Activated CD8-positive, alpha-beta memory T cell treated with anti-CD3 and anti-CD28 coated beads for 4 hours (primary cell): ENCODE results near the gene AGO4.

ENCODE experiments used
- DNase-seq, 2 donors: peaks; one replicate each; pipeline ENCODE4 v3.0.0-alpha.2; 2020; ENCODE audit warnings: low read depth in 2 of 2

The AGO4 gene

DNA sequence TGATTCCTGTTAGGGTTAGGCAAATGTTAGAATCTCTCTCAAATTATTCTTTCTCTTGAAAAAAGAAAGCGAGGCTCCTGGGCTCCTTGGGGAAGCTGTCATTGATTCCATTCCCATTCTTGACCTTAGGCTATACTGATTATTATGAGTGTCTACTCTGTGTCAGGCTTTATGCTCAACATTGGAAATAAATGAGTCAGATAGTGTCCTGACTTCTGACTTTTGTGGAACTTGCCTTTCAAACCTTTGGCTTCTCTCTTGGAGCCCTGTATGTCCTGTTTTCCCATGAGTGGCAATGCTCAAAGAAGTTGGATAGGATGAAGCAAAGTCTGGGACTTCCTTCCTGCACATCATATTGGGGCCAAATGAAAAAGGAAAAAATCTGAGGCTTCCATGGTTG is 86.8 kb downstream of the AGO4 start:
- DNase-seq: no peak

DNA sequence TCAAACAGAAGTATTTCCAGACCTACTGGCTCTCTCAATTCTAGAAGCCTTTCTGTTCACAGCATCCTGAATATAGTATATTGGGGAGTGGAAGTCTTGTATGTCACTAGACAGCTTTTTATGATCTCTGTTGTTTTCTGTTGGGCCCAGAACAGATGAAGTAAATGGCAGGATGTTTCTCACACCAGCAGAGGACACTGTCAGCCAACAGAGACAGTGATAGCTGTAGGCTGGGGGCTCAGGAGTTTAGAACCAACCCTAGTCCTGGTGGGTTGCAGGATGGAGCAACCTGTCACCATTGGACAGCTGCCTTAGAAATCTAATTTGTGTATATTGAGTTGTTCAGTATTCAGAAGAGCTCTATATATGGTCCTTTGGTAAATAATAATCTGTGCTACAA is 92.1 kb downstream of the AGO4 start:
- no peak for DNase-seq

DNA sequence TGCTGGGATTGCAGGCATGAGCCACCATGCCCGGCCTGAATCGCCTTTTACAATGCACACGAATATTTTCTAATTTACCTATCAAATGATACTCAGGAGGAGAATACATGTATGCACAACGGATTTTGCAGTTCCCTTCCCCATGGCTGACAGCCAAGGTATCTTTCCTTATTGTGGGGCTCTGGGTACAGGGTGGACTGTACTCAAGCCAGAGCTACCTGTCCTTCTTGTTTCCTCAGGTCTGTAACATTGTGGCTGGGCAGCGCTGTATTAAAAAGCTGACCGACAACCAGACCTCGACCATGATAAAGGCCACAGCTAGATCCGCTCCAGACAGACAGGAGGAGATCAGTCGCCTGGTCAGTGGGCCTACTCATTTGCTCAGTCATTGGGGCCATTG is 93.4 kb downstream of the AGO4 start:
- DNase-seq: no peak

DNA sequence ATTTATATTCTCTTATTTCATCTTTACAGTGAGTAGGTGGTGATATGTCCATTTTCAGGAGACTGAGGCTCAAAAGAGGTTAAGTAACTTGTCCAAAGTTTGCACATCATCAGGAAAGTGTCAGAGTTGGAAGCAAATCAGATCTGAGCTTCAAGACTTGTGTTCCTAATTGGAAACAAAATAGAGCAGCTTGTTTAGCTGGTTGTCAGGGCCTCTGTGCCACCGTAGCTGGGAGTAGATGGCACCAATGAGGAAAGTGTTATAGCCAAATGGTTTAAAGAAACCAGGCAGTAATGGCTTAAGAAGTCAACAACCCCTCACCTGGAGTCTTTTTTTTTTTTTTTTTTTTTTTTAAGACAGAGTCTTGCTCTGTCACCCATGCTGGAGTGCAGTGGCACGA is 94.9 kb downstream of the AGO4 start:
- no peak for DNase-seq
